Posterior cingulate gyrus (tissue), 11 donors: Measurements from ENCODE around the gene SCNN1A.

Experiments used
- DNase-seq, 10 donors: peaks; one replicate each; pipeline versions ENCODE4 v3.0.0 to v3.0.0-alpha.2; 2020 to 2021; ENCODE audit warnings: mixed read lengths in 3 of 10
- intact Hi-C: fragments of 100-400 bp; cut with DNase I; formaldehyde crosslinking; loops from one replicate; pipeline ENCODE4 v1.15.1; 2023

SCNN1A gene

GRCh38 chr12:6375269-6376078, at the start of gene SCNN1A:
Gene SCNN1A, minus strand, starts transcription at chr12:6375563. Its CDS starts 780 bp downstream, at chr12:6374783.
- intact Hi-C loops: no loop called here
- peak in 1 of 10 donors; percentile 59 for DNase-seq

DNA sequence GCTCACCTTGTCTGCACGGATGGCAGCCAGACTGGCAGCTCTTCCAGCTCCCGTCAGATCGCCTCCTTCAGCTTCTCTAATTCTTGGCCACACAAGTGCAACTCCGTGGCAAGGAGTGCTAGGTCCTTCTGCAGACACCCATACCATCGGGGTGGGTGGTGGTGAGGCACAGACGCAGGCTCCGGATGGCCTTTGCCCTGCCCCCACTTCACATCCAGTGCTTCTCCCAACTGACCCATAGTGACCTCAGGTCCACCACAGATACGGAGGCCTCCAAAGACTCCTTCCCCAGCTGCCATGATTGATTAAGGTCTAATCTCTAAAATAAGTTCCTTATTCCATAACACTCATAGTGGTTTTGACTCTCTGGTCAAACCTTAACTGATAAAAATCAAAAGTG, 49.5 kb upstream of the SCNN1A start:
- intact Hi-C loops: no loop called here

GRCh38 chr12:6424008-6424347, 48.6 kb upstream of the SCNN1A start:
- intact Hi-C loops: no loop called here
- DNase-seq: peak in 1 of 10 donors; percentile 76

More for the DNA sequence above, 49.5 kb upstream of the SCNN1A start:
- peak in 1 of 10 donors; percentile 26 for DNase-seq

DNA sequence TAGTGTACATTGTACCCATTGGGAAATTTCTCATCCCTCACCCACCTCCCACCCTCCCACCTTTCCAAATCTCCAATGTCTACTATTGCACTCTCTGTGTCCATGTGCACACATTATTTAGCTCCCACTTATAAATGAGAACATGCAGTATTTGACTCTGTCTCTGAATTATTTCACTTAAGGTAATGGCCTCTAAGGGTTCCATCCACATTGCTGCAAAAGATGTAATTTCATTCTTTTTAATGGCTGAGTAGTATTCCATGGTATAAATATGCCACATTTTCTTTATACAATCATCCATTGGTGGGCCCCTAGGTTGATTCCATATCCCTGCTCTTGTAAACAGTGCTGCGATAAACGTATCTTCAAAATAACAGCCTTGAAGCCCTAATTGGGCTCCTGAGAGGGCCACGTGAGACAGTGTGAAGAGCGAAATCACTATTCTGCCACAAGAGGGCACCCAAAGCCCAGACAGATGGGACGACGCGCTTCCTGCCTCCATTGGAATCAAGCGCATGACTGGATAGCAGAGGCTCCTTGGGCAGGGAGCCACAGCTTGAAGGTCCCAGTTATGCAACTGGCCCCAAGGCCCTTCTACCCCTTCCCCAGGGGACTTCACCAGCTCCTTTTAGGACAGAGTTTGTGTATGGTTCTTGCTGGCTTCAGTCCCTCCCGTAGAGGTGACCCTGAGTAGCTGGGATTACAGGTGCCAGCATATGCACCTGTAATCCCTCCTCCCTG, 48.1 kb upstream of the SCNN1A start:
- intact Hi-C loops: loop anchor here (1.0 to 2.0 kb wide), 2 partner anchors 42 to 115 kb away; no protein-coding TSS in a partner anchor
- DNase-seq: peak; percentile 30 to 95 (median 70)

- no peak for DNase-seq
- intact Hi-C loops: no loop called here
Measured at GRCh38 chr12:6420364-6420763, 45.0 kb upstream of the SCNN1A start.

- intact Hi-C loops: no loop called here
- DNase-seq: peak in 1 of 10 donors; percentile 28
Measured at GRCh38 chr12:6418796-6419195, 43.4 kb upstream of the SCNN1A start.

DNA sequence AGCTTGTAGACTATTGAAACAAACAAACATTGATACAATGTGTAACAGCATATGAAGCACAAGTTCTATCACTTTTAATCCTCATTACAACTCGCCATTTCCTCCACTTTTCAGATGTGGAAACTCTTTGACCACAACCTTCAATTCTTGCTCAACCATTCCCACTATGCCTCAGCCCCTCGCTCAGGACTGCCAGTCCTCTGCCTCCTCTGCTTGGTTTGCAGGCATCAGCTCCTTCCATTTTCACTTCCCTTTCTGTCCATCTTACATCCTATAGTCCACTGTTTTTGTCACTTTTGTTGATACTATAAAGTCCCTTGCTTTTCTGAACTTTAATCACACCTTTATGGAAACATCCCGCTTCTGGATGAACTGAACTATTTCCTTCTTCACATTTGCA, 41.2 kb upstream of the SCNN1A start:
- DNase-seq: peak in 1 of 10 donors; percentile 5
- intact Hi-C loops: no loop called here

- intact Hi-C loops: no loop called here
- peak in 1 of 10 donors; percentile 22 for DNase-seq
Measured at GRCh38 chr12:6407236-6407954, 32.0 kb upstream of the SCNN1A start.

- intact Hi-C loops: no loop called here
Measured at GRCh38 chr12:6405963-6406362, 30.6 kb upstream of the SCNN1A start.

DNA sequence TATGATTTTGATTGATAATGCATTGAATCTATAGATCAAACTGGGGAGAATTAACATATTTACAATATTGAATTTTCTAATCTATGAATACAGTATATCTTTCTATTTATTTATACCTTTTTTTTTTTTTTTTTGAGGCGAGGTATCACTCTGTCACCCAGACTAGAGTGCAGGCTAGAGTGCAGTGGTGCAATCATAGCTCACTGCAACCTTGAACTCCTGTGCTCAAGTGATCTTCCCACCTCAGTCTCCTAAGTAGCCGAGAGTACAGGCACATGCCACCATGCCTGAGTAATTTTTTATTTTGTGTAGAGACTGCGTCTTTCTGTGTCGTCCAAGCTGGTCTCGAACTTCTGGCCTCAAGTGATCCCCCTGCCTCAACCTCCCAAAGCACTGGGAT, 29.0 kb upstream of the SCNN1A start:
- intact Hi-C loops: no loop called here
- peak in 1 of 10 donors; percentile 4 for DNase-seq

More at GRCh38 chr12:6405963-6406362, 30.6 kb upstream of the SCNN1A start:
- DNase-seq: no peak

- no peak for DNase-seq
- intact Hi-C loops: no loop called here
Measured at GRCh38 chr12:6399884-6400644, 24.7 kb upstream of the SCNN1A start.

GRCh38 chr12:6396031-6396430, 20.7 kb upstream of the SCNN1A start:
- intact Hi-C loops: no loop called here
- DNase-seq: peak in 1 of 10 donors; percentile 2

GRCh38 chr12:6394398-6394797, 19.0 kb upstream of the SCNN1A start:
- intact Hi-C loops: no loop called here
- no peak for DNase-seq

DNA sequence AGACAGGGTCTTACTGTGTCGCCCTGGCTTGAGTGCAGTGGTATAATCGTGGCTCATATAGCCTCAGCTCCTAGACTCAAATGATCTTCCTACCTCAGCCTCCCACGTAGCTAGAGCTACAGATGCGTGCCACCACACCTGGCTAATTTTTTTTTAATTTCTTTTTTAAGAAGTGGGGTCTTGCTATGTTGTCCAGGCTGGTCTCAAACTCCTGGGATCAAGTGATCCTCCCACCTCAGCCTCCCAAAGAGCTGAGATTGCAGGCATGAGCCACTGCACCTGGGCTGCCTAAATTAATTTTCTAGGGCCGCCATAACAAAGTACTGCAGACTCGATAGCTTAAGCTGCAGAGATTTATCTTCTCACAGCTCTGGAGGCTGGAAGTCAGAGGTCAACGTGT, 17.7 kb upstream of the SCNN1A start:
- no peak for DNase-seq
- intact Hi-C loops: no loop called here

DNA sequence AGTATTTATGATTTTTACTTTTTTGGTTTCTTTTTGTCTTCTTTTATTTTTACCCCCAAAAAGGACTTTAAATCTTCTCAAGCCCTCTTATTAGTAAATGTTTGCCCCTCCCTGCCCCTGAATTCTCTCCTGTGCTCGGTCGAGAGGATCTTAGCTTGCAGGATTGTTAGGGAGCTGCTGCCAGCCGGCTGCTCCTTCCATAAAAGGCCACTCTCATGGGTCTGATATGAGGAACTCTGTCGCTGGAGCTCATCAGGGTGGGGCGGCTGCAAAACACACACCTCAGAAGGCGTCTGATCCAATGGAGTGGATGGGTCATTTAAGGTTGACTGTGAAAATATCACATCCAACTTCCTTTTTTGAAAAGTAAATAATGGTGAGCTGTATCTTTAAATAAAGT, 17.1 kb upstream of the SCNN1A start:
- no peak for DNase-seq
- intact Hi-C loops: no loop called here

- DNase-seq: peak in 1 of 10 donors; percentile 63
- intact Hi-C loops: no loop called here
Measured at GRCh38 chr12:6391013-6391412, 15.7 kb upstream of the SCNN1A start.

- intact Hi-C loops: no loop called here
- peak in 1 of 10 donors; percentile 58 for DNase-seq
Measured at GRCh38 chr12:6390084-6390799, 14.9 kb upstream of the SCNN1A start.

DNA sequence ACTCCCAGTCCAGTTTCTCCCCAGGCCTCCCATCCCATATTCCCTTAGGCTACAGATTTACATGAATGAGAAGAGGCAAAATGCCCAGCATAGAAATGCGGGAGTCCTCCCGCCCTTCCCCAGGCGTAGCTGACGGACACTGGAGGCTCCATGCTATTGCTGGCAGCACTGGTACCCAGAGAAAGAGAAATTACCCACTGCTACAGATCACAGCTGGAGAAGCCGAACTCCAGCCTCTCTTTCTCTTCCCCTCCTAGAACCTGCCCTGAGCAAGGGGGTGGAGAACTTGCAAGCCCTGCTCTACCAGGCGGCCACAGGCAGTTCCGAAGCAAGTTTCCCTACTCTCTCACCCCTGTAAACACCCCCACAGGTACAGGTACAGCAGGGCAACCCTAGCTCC, 12.2 kb upstream of the SCNN1A start:
- no peak for DNase-seq
- intact Hi-C loops: no loop called here

GRCh38 chr12:6386491-6386890, 11.1 kb upstream of the SCNN1A start:
- intact Hi-C loops: no loop called here
- DNase-seq: no peak

GRCh38 chr12:6386038-6386437, 10.7 kb upstream of the SCNN1A start:
- peak in 1 of 10 donors; percentile 66 for DNase-seq
- intact Hi-C loops: no loop called here
